Brain microvascular endothelial cell (primary cell): ENCODE data around the gene DAZAP1.

Experiments used
- DNase-seq: peaks from one replicate; pipeline ENCODE4 v3.0.0-alpha.2; 2020
- H3K27ac ChIP-seq: fragments of 250-450 bp; sonication (Bioruptor Pico); 2 replicates; pipeline ENCODE4 v1.5.1; 2020; ENCODE audit warnings: mild to moderate bottlenecking, moderate library complexity
- H3K27me3 ChIP-seq: fragments of 250-450 bp; sonication (Bioruptor Pico); replicated peaks from 2 replicates; pipeline ENCODE4 v1.5.1; 2020; ENCODE audit warnings: mild to moderate bottlenecking
- H3K36me3 ChIP-seq: fragments of 250-450 bp; sonication (Bioruptor Pico); replicated peaks from 2 replicates; pipeline ENCODE4 v1.5.1; 2020; ENCODE audit warnings: mild to moderate bottlenecking
- H3K4me3 ChIP-seq: 2 replicates; pipeline ENCODE4 v1.5.1; 2011; ENCODE audit warnings: low read depth, mild to moderate bottlenecking, control low read depth, low read length, moderate library complexity
- in situ Hi-C: cut with HindIII; loops from 2 replicates; pipeline ENCODE4 v1.10.0; 2017; ENCODE audit warnings: low sequenced_read_pairs, low pct_ligation_motif_present
- TF ChIP-seq, protein P1 (sequence below): IDR thresholded peaks from 2 replicates; pipeline ENCODE4 v1.5.1; 2011; ENCODE audit warnings: low read depth, mild to moderate bottlenecking, moderate library complexity, low read length, control low read depth, inconsistent platforms; ENCODE audit errors: missing control alignments

The DAZAP1 gene

DNA sequence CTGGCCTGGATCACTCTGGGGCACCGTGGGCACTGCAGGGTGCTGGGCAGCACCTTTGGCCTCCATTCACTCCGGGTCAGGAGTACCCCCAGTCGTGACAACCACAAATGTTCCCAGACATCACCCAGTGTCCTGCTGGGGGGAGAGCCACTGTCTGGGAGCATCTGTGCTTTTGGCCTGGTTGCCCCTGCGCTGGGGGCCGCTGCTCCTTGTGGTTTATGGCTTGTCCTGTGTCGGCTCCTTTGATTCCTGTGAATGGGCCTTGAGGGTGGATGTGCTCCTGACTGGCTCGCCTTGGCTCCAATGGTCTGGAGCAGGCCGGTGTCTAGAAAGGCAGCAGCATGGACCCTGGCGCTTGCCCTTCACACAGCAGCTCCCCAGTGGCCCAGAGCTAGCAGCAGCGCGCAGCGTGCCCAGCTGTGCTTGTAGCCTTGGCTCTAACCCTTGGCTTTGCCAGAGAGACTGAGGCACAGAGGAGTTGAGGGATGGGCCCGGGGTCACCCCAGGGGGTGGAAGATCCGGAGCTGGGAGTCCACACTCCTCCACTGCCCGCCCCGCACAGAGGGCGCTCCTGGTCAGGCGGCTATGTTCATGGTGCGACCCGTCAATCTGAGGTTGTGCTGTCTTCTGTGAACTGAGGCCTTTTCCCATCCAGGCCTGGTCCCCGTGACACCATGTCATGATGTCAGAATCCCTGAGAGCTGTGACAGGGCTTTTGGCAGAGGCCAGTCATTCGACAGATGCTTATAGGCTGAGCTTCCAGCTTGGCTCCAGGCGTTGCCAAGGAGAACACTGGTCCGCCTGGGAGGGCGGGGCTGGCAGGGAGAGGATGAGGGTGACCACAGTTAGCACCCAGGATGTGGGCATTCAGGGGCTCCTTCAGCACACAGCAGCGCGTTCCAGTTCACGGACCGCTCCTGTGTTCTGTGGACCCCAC, 4.1 kb downstream of the DAZAP1 start:
- peaks cover 7% of the 10 kb centered on the region for H3K36me3 ChIP-seq
- no peaks in the 10 kb centered on the region for H3K27me3 ChIP-seq
- peak; percentile 24 for DNase-seq
- in situ Hi-C loops = loop anchor here (5.0 kb wide), 1 partner anchor 129 kb away; no protein-coding TSS in a partner anchor
- no peak overlapping the region for H3K27ac ChIP-seq
- TF ChIP-seq, protein P1, sequence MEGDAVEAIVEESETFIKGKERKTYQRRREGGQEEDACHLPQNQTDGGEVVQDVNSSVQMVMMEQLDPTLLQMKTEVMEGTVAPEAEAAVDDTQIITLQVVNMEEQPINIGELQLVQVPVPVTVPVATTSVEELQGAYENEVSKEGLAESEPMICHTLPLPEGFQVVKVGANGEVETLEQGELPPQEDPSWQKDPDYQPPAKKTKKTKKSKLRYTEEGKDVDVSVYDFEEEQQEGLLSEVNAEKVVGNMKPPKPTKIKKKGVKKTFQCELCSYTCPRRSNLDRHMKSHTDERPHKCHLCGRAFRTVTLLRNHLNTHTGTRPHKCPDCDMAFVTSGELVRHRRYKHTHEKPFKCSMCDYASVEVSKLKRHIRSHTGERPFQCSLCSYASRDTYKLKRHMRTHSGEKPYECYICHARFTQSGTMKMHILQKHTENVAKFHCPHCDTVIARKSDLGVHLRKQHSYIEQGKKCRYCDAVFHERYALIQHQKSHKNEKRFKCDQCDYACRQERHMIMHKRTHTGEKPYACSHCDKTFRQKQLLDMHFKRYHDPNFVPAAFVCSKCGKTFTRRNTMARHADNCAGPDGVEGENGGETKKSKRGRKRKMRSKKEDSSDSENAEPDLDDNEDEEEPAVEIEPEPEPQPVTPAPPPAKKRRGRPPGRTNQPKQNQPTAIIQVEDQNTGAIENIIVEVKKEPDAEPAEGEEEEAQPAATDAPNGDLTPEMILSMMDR = no peak
- no peak overlapping the region for H3K4me3 ChIP-seq

DNA sequence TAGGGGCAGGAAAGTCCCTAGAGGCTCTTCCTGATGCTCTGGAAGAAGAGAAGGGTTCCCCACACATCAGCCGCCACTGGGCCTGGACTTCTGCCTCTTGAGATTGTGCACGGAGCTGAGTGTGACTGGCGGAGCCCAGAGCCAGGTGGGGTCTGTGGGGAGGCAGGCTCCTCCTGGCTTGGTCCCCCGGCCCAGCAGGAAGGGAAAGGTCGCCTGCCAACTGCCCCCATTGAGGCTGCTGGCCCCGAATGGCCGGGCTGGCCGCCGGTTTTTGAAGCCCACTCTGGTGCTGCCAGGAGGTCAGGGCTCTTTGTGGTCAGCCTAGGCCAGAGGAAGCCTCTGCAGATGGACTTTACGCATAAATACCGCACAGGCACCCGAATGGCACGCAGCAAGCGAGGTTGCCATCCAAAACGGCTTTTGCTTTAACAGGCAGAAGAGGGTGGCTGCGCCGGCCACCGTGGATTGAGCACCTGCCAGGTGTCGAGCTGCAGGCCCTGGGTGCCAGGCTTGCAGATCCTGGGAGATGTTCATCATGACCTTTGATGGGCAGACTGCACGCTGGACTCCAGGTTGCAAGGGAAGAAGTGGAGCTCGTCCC, 5.0 kb downstream of the DAZAP1 start:
- in situ Hi-C loops = loop anchor here (5.0 kb wide), 1 partner anchor 130 kb away; no protein-coding TSS in a partner anchor
- TF ChIP-seq, protein P1 = no peak
- no peak for DNase-seq
- H3K27me3 ChIP-seq = no peaks in the 10 kb centered on the region
- no peak overlapping the region for H3K27ac ChIP-seq
- H3K4me3 ChIP-seq = no peak overlapping the region
- H3K36me3 ChIP-seq = peaks cover 7% of the 10 kb centered on the region

GRCh38 chr19:1412995-1413800, 5.8 kb downstream of the DAZAP1 start:
- H3K4me3 ChIP-seq = no peak overlapping the region
- TF ChIP-seq, protein P1 = no peak
- H3K36me3 ChIP-seq = peaks cover 10% of the 10 kb centered on the region
- no peak overlapping the region for H3K27ac ChIP-seq
- H3K27me3 ChIP-seq = no peaks in the 10 kb centered on the region
- in situ Hi-C loops = loop anchor here (5.0 kb wide), 1 partner anchor 131 kb away; no protein-coding TSS in a partner anchor
- DNase-seq = no peak

- H3K27me3 ChIP-seq = no peaks in the 10 kb centered on the region
- in situ Hi-C loops = no loop called here
- TF ChIP-seq, protein P1 = no peak
- DNase-seq = peak; percentile 38
- peaks cover 32% of the 10 kb centered on the region for H3K36me3 ChIP-seq
- peak overlapping the region; percentile 90 for H3K27ac ChIP-seq
- H3K4me3 ChIP-seq = peak overlapping the region; percentile 9
Observed at GRCh38 chr19:1416014-1416841, 8.8 kb downstream of the DAZAP1 start.

- peaks cover 41% of the 10 kb centered on the region for H3K36me3 ChIP-seq
- in situ Hi-C loops = no loop called here
- DNase-seq = peak; percentile 68
- H3K27ac ChIP-seq = peak overlapping the region; percentile 90
- TF ChIP-seq, protein P1 = no peak
- H3K4me3 ChIP-seq = no peak overlapping the region
- H3K27me3 ChIP-seq = no peaks in the 10 kb centered on the region
Observed at GRCh38 chr19:1417145-1417544, 9.8 kb downstream of the DAZAP1 start.
